Subcutaneous abdominal adipose tissue (tissue), 5 donors: ENCODE measurements around the gene PRDM12.

Experiments
- H3K27ac ChIP-seq: one replicate; pipeline ENCODE4 v1.7.0; 2013; ENCODE audit warnings: low read depth, mild to moderate bottlenecking, inconsistent platforms, low read length, moderate library complexity
- H3K27me3 ChIP-seq, 5 donors: one replicate each; pipeline ENCODE4 v1.7.0; 2013; ENCODE audit warnings: low read length in 5 of 5, inconsistent platforms in 1 of 5; ENCODE audit not compliant: control insufficient read depth in 5 of 5, insufficient read depth in 4 of 5
- H3K36me3 ChIP-seq, 5 donors: one replicate each; pipeline ENCODE4 v1.7.0; 2013; ENCODE audit warnings: low read length in 5 of 5; ENCODE audit not compliant: control insufficient read depth in 5 of 5, insufficient read depth in 5 of 5
- H3K4me1 ChIP-seq, 5 donors: one replicate each; pipeline ENCODE4 v1.7.0; 2013; ENCODE audit warnings: low read length in 5 of 5, mild to moderate bottlenecking in 3 of 5, moderate library complexity in 1 of 5; ENCODE audit not compliant: control insufficient read depth in 5 of 5, insufficient read depth in 5 of 5
- H3K4me3 ChIP-seq, 5 donors: one replicate each; pipeline ENCODE4 v1.7.0; 2013; ENCODE audit warnings: low read length in 5 of 5, low read depth in 1 of 5
- H3K9ac ChIP-seq, 5 donors: one replicate each; pipeline ENCODE4 v1.7.0; 2013; ENCODE audit warnings: low read length in 5 of 5, mild to moderate bottlenecking in 4 of 5, moderate library complexity in 3 of 5
- H3K9me3 ChIP-seq, 5 donors: one replicate each; pipeline ENCODE4 v1.7.0; 2013; ENCODE audit warnings: low read length in 5 of 5; ENCODE audit not compliant: control insufficient read depth in 5 of 5
- donor health status: healthy.
- donor health status: healthy.
- donor health status: healthy.
- donor health status: healthy.
- donor health status: healthy.

The PRDM12 gene

DNA sequence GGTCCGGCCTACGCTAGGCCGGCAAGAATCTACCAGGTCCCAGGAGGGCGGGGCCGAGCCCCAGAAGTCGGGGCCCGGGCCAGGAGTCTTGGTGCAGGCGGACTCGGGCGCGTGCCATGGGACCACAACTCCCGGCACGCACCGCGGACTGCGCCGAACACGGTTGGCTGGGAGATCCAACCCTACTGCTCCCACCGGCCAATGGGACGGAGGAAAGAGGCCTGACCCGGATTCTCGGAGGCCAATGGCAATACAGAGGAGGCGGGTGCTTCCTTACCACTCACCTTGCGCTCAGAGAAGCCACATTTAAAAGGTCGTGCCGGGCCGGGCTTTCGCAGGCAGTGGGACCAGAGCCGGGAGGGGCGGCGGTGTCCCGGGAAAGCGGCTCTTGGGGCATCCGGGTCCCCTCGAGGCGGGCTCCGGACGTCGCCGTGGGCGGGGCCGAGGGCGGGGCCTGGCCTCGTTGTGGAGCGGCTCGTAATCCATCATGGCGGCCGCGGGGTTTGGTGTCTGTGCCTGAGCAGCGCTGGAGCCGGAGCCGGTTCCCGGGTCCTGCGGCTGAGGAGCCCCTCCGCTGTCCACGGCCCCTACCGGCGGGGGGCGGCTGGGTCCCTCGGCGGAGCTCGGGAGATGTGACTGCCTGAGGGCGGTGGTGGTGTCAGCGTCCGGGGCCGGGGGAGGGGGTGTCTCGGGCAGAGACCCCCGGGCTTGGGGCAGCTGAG, 48.3 kb downstream of the PRDM12 start:
- Histone ChIP-seq H3K27me3 (no peaks in the 10 kb centered on the region), H3K27ac (peak overlapping the region; percentile 89), H3K9me3 (no peaks in the 10 kb centered on the region), H3K9ac (peak overlapping the region; percentile 73 to 95 (median 94)), H3K4me1 (peaks cover 5 to 46% (median 45%) of the 10 kb centered on the region in 5 donors), H3K4me3 (peak overlapping the region in 4 of 5 donors; percentile 77 to 87 (median 82)), H3K36me3 (no peaks in the 10 kb centered on the region)

DNA sequence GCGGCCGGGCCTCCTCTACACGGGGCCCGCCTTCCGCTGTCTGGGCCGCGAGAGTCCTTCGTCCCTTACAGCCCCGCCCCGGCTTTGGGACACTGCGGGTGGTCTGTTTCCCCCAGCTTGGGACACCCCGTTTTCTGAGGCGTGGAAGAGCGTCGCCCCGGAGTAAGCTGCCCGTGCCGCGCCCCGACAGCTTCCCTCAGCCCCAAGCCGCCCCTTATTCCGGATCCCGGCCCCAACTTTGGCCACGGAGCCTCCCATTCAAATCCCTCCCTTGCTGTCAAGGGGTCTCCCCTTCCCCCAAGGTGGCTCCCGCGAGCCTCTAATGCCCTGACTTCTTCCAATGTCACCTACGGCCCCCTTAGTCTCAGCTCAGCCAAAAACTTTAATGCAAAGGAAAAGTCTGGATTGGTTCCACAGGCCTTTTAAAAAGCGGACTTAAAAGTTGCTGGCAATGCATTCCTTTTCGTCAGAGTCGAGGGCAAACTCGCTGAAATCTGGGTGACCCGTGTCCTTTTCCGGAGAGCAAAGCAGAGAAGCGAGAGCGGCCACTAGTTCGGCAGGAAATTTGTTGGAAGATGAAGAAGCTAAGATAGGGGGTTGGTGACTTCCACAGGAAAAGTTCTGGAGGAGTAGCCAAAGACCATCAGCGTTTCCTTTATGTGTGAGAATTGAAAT, 49.0 kb downstream of the PRDM12 start:
- Histone ChIP-seq H3K27me3 (no peaks in the 10 kb centered on the region), H3K36me3 (no peaks in the 10 kb centered on the region), H3K9ac (peak overlapping the region; percentile 73 to 95 (median 94)), H3K4me3 (peak overlapping the region; percentile 77 to 87 (median 79)), H3K9me3 (no peaks in the 10 kb centered on the region), H3K27ac (peak overlapping the region; percentile 89), H3K4me1 (peaks cover 5 to 46% (median 44%) of the 10 kb centered on the region in 5 donors)

DNA sequence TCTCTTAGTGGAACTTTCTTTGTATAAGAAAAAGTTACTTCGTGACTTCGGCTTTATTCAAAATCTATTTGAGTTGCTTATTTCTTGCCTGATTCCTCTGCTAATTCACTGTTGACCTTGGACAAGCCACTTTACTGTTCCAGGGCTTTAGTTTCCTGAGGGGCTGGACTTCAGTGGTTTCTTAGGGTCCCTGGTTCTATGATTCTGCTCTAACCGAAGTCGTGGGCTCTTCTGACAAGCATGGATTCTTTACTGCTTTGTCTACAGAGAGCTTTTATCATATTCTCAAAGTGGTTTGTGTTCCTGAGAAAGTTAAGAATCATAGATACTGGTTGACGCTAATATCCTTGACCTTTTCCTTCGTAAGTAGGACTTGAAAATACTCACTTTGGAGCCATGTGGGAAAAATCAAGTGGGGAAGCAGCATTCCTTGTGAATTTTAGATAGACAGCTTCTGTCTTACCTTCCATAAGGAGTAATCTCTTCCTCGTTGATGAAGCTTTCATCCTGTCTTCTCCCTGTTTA, 50.3 kb downstream of the PRDM12 start:
- peak overlapping the region; percentile 89 for H3K27ac ChIP-seq
- H3K4me1 ChIP-seq: peaks cover 5 to 46% (median 44%) of the 10 kb centered on the region in 5 donors
- H3K9me3 ChIP-seq: no peaks in the 10 kb centered on the region
- no peaks in the 10 kb centered on the region for H3K36me3 ChIP-seq
- peak overlapping the region; percentile 53 to 95 (median 86) for H3K9ac ChIP-seq
- H3K4me3 ChIP-seq: peak overlapping the region; percentile 77 to 87 (median 79)
- H3K27me3 ChIP-seq: no peaks in the 10 kb centered on the region

DNA sequence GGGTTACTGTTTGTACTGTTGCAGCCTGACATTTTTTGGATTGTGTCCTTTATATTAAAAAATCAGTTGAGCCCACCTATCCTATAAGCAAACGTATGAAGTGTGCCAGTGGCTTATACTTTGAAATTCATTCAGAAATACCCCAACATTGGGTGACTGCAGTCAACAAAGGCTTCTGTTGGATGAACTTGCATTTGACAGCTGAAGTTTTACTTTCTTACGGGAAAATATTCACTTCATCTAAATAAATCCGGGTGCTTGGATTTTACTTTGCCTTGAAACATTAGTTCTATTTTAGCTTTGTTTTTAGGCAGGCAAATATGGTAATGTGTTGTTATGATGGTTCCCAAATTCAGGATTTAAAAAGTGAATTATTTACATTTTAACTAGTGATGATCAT, 50.9 kb downstream of the PRDM12 start:
- Histone ChIP-seq H3K9ac (peak overlapping the region; percentile 53 to 95 (median 86)), H3K4me1 (peaks cover 5 to 46% (median 44%) of the 10 kb centered on the region in 5 donors), H3K4me3 (peak overlapping the region; percentile 77 to 87 (median 79)), H3K27ac (peak overlapping the region; percentile 89), H3K36me3 (no peaks in the 10 kb centered on the region), H3K9me3 (no peaks in the 10 kb centered on the region), H3K27me3 (no peaks in the 10 kb centered on the region)

DNA sequence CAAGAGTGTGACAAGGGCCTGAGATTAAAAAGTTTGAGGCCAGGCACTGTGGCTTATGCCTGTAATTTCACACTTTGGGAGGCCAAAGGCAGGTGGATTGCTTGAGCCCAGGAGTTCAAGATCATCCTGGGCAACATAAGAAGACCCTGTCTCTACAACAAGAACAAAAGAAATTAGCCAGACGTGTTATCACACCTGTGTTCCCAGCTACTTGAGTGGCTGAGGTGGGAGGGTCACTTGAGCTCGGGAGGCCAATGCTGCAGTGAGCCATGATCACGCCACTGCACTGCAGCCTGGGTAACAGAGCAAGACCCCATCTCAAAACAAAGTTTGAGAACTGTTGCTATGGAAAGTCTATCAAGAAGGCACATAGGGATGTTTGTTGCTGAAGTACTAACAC, 54.2 kb downstream of the PRDM12 start:
- Histone ChIP-seq H3K36me3 (no peaks in the 10 kb centered on the region), H3K27ac (no peak overlapping the region), H3K4me1 (peaks cover 3 to 42% (median 40%) of the 10 kb centered on the region in 5 donors), H3K4me3 (no peak overlapping the region), H3K9ac (no peak overlapping the region), H3K27me3 (no peaks in the 10 kb centered on the region), H3K9me3 (no peaks in the 10 kb centered on the region)

DNA sequence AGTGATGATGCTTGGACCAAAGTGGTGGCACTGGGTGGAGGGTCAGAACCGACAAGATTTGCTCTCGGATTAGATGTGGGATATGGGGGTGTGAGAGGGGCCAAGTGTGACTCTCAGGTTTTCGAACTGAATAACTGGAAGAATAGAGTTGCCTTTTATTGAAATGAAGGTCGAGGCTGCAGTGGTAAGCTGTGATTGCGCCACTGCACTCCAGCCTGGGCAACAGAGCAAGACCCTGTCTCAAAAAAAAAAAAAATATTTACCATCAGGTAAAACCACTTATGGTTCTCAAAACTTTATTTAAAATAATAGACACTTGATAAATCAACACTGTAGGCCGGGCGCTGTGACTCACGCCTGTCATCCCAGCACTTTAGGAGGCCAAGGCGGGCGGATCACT, 56.4 kb downstream of the PRDM12 start:
- H3K4me3 ChIP-seq: no peak overlapping the region
- H3K36me3 ChIP-seq: no peaks in the 10 kb centered on the region
- no peaks in the 10 kb centered on the region for H3K9me3 ChIP-seq
- no peaks in the 10 kb centered on the region for H3K27me3 ChIP-seq
- no peak overlapping the region for H3K9ac ChIP-seq
- H3K4me1 ChIP-seq: peaks cover 0 to 21% (median 18%) of the 10 kb centered on the region in 5 donors
- no peak overlapping the region for H3K27ac ChIP-seq

DNA sequence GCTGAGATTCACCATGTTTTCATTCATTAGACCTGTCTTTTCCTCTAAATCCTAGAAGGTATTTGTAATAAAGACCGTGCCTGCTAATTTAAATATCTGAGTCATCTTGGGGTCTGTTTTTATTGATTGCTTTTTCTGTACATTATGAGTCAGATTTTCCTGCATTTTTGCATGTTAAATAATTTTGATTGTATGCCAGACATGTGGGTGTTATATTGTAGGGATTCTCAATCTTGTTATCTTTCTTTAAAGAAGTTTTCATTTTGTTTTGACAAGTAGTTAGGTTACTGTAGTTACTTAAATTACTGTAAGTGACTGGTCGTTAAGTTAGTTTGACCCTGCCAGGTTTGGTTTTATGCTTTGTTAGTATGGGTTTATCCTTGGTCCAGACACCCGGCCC, 64.3 kb downstream of the PRDM12 start:
- no peak overlapping the region for H3K27ac ChIP-seq
- no peak overlapping the region for H3K9ac ChIP-seq
- peaks cover 0 to 14% (median 11%) of the 10 kb centered on the region in 5 donors for H3K4me1 ChIP-seq
- H3K36me3 ChIP-seq: peaks cover 0 to 4% (median 0%) of the 10 kb centered on the region in 5 donors
- no peak overlapping the region for H3K4me3 ChIP-seq
- no peaks in the 10 kb centered on the region for H3K27me3 ChIP-seq
- no peaks in the 10 kb centered on the region for H3K9me3 ChIP-seq

DNA sequence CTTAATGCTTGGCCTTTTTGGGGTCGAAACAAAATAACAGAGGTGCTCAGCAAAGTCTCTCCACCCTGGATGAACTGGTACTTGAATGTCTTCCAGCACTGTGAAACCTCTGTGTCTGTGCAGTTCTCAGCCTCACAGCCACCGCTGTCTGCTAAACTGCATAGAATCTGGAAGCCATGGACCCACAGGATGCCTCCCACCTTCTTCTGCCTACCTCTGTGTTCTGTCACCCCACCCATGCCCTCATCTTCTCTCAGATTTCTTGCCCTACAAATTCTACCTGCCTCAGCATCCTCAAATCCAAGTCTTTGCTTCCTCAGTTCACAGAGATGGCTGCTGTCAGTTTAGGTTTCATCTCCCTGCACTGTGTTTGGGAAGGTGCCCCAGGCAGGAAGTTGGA, 64.8 kb downstream of the PRDM12 start:
- no peaks in the 10 kb centered on the region for H3K9me3 ChIP-seq
- H3K4me3 ChIP-seq: no peak overlapping the region
- H3K27me3 ChIP-seq: no peaks in the 10 kb centered on the region
- H3K4me1 ChIP-seq: peaks cover 0 to 15% (median 14%) of the 10 kb centered on the region in 5 donors
- H3K27ac ChIP-seq: no peak overlapping the region
- peaks cover 0 to 4% (median 0%) of the 10 kb centered on the region in 5 donors for H3K36me3 ChIP-seq
- H3K9ac ChIP-seq: no peak overlapping the region

DNA sequence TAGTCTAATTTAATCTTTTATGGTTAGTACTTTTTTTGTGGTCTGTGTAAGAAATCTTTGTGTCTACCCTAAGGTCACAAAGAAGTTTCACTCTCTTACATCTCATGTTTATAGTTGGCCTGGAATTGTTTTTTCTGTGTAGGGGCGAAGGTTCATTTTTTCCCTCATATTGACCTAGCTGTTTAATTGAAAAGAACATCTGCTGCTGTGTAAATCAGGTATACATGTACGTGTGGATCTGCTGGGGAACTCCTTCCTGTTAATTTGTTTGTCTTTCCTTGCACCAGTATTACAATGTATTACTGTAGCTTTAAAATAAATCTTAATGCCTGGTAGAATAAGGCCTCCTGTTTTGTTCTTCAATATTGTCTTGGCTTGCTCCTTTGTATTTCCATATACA, 67.0 kb downstream of the PRDM12 start:
- H3K4me1 ChIP-seq: peaks cover 0 to 15% (median 14%) of the 10 kb centered on the region in 5 donors
- no peak overlapping the region for H3K27ac ChIP-seq
- no peaks in the 10 kb centered on the region for H3K27me3 ChIP-seq
- H3K4me3 ChIP-seq: no peak overlapping the region
- H3K36me3 ChIP-seq: peaks cover 0 to 4% (median 0%) of the 10 kb centered on the region in 5 donors
- no peak overlapping the region for H3K9ac ChIP-seq
- no peaks in the 10 kb centered on the region for H3K9me3 ChIP-seq

DNA sequence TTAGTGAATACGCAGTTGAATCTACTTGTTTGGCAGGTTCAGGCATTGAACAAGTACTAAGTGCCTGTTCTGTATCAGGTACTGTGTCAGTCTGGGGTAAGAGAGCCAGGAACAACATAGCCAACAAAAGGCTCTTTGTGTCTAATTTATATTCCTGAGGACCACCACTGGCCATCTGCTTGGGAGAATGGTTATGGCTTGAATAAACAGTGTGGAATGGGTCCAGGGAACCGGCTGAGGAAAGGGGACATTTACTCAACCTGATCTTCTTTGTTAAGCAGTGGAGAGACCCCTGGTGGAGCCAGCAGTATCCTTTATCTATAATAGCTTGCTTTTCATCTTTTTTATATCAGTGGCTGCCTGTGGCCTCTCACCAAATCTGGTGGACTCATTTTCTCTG, 67.7 kb downstream of the PRDM12 start:
- no peak overlapping the region for H3K4me3 ChIP-seq
- H3K27ac ChIP-seq: peak overlapping the region; percentile 50
- H3K9me3 ChIP-seq: no peaks in the 10 kb centered on the region
- H3K27me3 ChIP-seq: no peaks in the 10 kb centered on the region
- peaks cover 0 to 4% (median 0%) of the 10 kb centered on the region in 5 donors for H3K36me3 ChIP-seq
- H3K9ac ChIP-seq: no peak overlapping the region
- peaks cover 0 to 15% (median 14%) of the 10 kb centered on the region in 5 donors for H3K4me1 ChIP-seq
